GM12872 (cell line): ENCODE measurements around the gene MS4A18.

Experiments
- CTCF ChIP-seq: IDR thresholded peaks from 3 replicates; pipeline ENCODE4 v1.5.1; 2011; ENCODE audit warnings: low read depth, mild to moderate bottlenecking, low read length, moderate library complexity; ENCODE audit not compliant: insufficient read depth

The MS4A18 gene

DNA sequence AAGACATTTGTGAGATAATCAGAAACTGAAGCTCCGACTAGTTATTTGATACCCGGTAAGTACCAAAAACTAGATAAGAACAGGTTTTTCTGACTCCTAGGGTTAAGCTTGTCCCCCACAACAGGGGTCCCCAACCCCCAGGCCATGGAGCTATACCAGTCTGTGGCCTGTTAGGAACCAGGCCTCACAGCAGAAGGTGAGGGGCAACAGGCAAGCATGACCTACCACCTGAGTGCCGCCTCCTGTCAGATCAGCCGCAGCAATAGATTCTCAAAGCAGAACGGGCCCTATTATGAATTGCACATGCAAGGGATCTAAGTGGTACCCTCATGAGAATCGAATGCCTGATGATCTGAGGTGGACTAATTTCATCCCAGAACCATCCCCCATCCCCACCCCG, 59.4 kb downstream of the MS4A18 start:
- TF ChIP-seq CTCF: no peak

GRCh38 chr11:60785136-60785535, 60.6 kb downstream of the MS4A18 start, which contains the start of gene MS4A10:
Gene MS4A10 (plus strand): TSS chr11:60785333. CDS start chr11:60790336, 5,003 bp downstream.
- TF ChIP-seq CTCF: no peak

DNA sequence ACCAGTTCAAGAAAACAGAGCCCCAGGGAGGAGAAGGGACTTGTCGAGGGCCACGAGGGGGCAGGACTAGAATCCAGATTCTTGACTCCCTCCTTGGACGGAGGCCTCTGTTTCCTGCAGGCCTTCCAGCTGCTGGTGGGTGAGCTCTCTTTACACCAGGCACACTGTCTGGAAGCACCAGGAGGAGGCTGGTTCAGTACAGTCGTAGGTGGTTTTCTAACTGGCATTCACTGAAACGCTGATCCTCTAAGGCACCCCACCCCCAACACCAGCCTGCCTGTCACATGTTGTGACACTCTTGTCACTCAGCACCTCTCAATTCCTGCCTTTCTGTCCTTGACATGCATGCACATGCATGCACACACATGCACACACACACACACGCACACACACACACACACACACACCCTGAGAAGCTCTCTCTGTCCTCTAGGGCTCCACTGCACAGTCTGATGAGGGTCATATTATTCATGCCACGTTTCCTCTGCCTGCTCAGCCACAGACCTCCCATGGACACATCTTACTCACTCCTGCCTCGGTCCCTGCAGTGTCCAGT, 61.4 kb downstream of the MS4A18 start:
- no peak for TF ChIP-seq CTCF

GRCh38 chr11:60786811-60787567, 62.5 kb downstream of the MS4A18 start:
- no peak for TF ChIP-seq CTCF

DNA sequence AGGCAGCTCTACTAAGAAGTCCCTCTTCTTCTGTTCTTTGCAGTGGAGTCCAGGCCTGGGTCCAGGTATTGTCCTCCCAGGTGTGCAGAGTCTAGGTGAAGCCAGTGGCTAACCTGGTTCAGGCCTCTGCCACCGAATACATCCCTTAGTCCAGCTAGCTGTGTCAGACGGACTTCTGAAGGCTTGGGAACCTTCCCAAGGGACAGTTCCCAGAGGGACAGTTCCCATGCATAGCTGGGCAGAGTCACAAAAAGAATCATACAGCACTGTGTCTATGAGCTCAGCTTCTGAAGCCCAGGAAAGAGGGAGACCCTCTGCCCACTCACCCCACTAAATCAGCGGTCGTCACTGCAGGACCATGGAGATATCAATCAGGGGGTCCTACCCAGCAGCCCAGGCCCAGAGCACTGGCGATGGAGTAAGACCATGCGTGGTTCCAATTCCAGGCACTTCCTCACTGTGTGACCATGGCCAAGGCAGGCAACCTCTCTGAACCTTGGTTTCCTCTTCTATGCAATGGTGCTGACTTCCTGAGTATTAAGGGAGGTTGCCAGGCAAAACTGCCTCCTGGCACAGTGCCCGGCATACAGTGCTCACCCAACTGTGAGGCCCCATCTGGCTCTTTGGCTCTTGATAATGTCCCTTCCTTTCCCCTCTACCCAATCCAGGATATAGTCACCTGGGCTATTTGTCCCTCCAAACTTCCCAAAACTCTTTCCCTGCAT, 64.0 kb downstream of the MS4A18 start:
- no peak for TF ChIP-seq CTCF

DNA sequence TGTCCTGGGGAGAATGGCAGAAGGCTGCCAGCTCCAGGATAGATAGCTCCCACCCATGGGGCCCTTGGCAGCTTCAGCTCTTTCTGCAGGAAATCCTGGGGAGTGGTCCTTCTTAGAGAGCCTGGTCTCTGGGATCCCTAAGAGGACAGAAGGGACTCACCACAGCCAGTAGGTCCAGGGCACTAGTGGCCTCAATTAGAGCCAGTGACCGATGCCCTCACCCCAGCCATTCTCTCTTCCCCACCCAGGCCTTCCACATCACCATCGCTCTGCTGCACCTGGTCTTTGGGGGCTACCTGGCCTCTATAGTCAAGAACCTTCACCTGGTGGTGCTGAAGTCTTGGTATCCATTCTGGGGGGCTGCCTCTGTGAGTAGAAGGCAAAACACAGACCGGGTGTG, 66.2 kb downstream of the MS4A18 start:
- TF ChIP-seq CTCF: no peak

GRCh38 chr11:60791153-60791933, 66.8 kb downstream of the MS4A18 start:
- TF ChIP-seq CTCF: no peak
